Neural crest cell (in vitro differentiated cells): ENCODE results near the gene MMEL1. TPM values are rescaled to one million over a fixed set of nuclear protein-coding genes. Genes with fewer than 3 reads are reported as not detected.
"Not testable (repeated sequence)": the region's sequence is repeated elsewhere in the genome, so short reads cannot be mapped to it uniquely, and the experiment has no call there.

Experiments used
- DNase-seq: peaks from one replicate; pipeline ENCODE4 v3.0.0; 2021; ENCODE audit warnings: low read depth, mixed read lengths, low spot score
- H3K27ac Mint-ChIP-seq: one replicate; pipeline ENCODE4 v1.8.0; 2021; ENCODE audit warnings: mild to moderate bottlenecking, mixed read lengths; ENCODE audit not compliant: unreplicated experiment
- H3K27me3 Mint-ChIP-seq: 2 replicates; pipeline ENCODE4 v1.8.0; 2021; ENCODE audit warnings: low read depth, mild to moderate bottlenecking, mixed read lengths
- H3K36me3 Mint-ChIP-seq: 2 replicates; pipeline ENCODE4 v1.8.0; 2021; ENCODE audit warnings: low read depth, mild to moderate bottlenecking, mixed read lengths
- H3K4me1 Mint-ChIP-seq: 2 replicates; pipeline ENCODE4 v1.8.0; 2021; ENCODE audit warnings: mixed read lengths
- H3K4me3 Mint-ChIP-seq: one replicate; pipeline ENCODE4 v1.8.0; 2021; ENCODE audit warnings: mild to moderate bottlenecking, mixed read lengths
- H3K9me3 Mint-ChIP-seq: 2 replicates; pipeline ENCODE4 v1.8.0; 2021; ENCODE audit warnings: mixed read lengths
- CTCF ChIP-seq: fragments of 200-600 bp; sonication (generic); conservative IDR thresholded peaks from 2 replicates; pipeline ENCODE4 v1.5.0; 2021; ENCODE audit warnings: antibody characterized with exemption, mild to moderate bottlenecking
- long read RNA-seq: library from polyadenylated mRNA; unstranded; transcript quantifications from one replicate; pipeline ENCODE4 v2.0.0, GENCODE V29; 2020
- total RNA-seq: library from RNA; stranded (reverse); gene quantifications from 2 replicates; pipeline ENCODE4 v1.2.1, GENCODE V29; 2021

MMEL1 gene
- total RNA-seq: 0.51 and 0.84 TPM in 2 replicates
- long read RNA-seq: 0 reads

- DNase-seq: no peak
- Mint-ChIP-seq H3K27ac (peak within 1 kb of the TSS; percentile 88), H3K9me3 (peaks cover 14% of the 10 kb centered on the region), H3K4me3 (no peak within 1 kb of the TSS), H3K27me3 (peaks cover 43% of the 10 kb centered on the region), H3K36me3 (peaks cover 4% of the 10 kb centered on the region), H3K4me1 (no peaks in the 10 kb centered on the region)
- no peak for TF ChIP-seq CTCF
Measured at GRCh38 chr1:2632561-2633361, at the start of gene MMEL1. Gene MMEL1 (minus strand): TSS chr1:2633016. CDS start chr1:2629484, 3,532 bp downstream.

- H3K4me1 Mint-ChIP-seq, H3K27me3 Mint-ChIP-seq, DNase-seq, H3K9me3 Mint-ChIP-seq, H3K4me3 Mint-ChIP-seq, H3K27ac Mint-ChIP-seq, H3K36me3 Mint-ChIP-seq: not testable (repeated sequence)
Measured at GRCh38 chr1:2676726-2677125, 43.9 kb upstream of the MMEL1 start.

GRCh38 chr1:2671656-2672055, 38.8 kb upstream of the MMEL1 start:
- H3K27ac Mint-ChIP-seq, H3K9me3 Mint-ChIP-seq, H3K36me3 Mint-ChIP-seq, H3K27me3 Mint-ChIP-seq, H3K4me3 Mint-ChIP-seq, DNase-seq, H3K4me1 Mint-ChIP-seq: not testable (repeated sequence)

GRCh38 chr1:2659806-2660205, 27.0 kb upstream of the MMEL1 start:
- not testable (repeated sequence) for H3K36me3 Mint-ChIP-seq, H3K27ac Mint-ChIP-seq, H3K4me3 Mint-ChIP-seq, DNase-seq, H3K27me3 Mint-ChIP-seq, H3K9me3 Mint-ChIP-seq, H3K4me1 Mint-ChIP-seq

- peaks cover 16% of the 10 kb centered on the region for H3K36me3 Mint-ChIP-seq
- H3K4me3 Mint-ChIP-seq, H3K27me3 Mint-ChIP-seq, DNase-seq, H3K4me1 Mint-ChIP-seq, H3K27ac Mint-ChIP-seq, H3K9me3 Mint-ChIP-seq: not testable (repeated sequence)
Measured at GRCh38 chr1:2657909-2658308, 25.1 kb upstream of the MMEL1 start.

- not testable (repeated sequence) for H3K27me3 Mint-ChIP-seq, H3K4me3 Mint-ChIP-seq, H3K4me1 Mint-ChIP-seq, DNase-seq, H3K27ac Mint-ChIP-seq, H3K9me3 Mint-ChIP-seq
- H3K36me3 Mint-ChIP-seq: peaks cover 17% of the 10 kb centered on the region
Measured at GRCh38 chr1:2657124-2657523, 24.3 kb upstream of the MMEL1 start.

GRCh38 chr1:2655598-2656434, 23.0 kb upstream of the MMEL1 start:
- not testable (repeated sequence) for H3K4me3 Mint-ChIP-seq, H3K27me3 Mint-ChIP-seq, H3K4me1 Mint-ChIP-seq, H3K9me3 Mint-ChIP-seq, H3K27ac Mint-ChIP-seq, DNase-seq
- peaks cover 18% of the 10 kb centered on the region for H3K36me3 Mint-ChIP-seq

GRCh38 chr1:2654443-2654948, 21.7 kb upstream of the MMEL1 start:
- not testable (repeated sequence) for H3K27ac Mint-ChIP-seq, H3K4me3 Mint-ChIP-seq, H3K9me3 Mint-ChIP-seq, DNase-seq, H3K4me1 Mint-ChIP-seq, H3K27me3 Mint-ChIP-seq
- H3K36me3 Mint-ChIP-seq: peaks cover 18% of the 10 kb centered on the region

- not testable (repeated sequence) for H3K27ac Mint-ChIP-seq, DNase-seq, H3K4me1 Mint-ChIP-seq, H3K27me3 Mint-ChIP-seq, H3K4me3 Mint-ChIP-seq, H3K9me3 Mint-ChIP-seq
- peaks cover 18% of the 10 kb centered on the region for H3K36me3 Mint-ChIP-seq
Measured at GRCh38 chr1:2653741-2654442, 21.1 kb upstream of the MMEL1 start.

- DNase-seq, H3K4me1 Mint-ChIP-seq, H3K27me3 Mint-ChIP-seq, H3K27ac Mint-ChIP-seq, H3K4me3 Mint-ChIP-seq, H3K9me3 Mint-ChIP-seq: not testable (repeated sequence)
- peaks cover 18% of the 10 kb centered on the region for H3K36me3 Mint-ChIP-seq
Measured at GRCh38 chr1:2652926-2653571, 20.2 kb upstream of the MMEL1 start.

GRCh38 chr1:2652152-2652925, 19.5 kb upstream of the MMEL1 start:
- not testable (repeated sequence) for H3K4me1 Mint-ChIP-seq, H3K9me3 Mint-ChIP-seq, DNase-seq, H3K27me3 Mint-ChIP-seq, H3K27ac Mint-ChIP-seq, H3K4me3 Mint-ChIP-seq
- peaks cover 18% of the 10 kb centered on the region for H3K36me3 Mint-ChIP-seq
